GM12865 (cell line): ENCODE measurements around the gene WDR20.

ENCODE experiments used
- DNase-seq: peaks from one replicate; pipeline ENCODE4 v3.0.0; 2010; ENCODE audit warnings: low read depth
- H3K4me3 ChIP-seq: 2 replicates; pipeline ENCODE4 v1.5.1; 2011; ENCODE audit warnings: mild to moderate bottlenecking, low read depth, low read length, control low read depth
- TF ChIP-seq, protein P1 (sequence below): IDR thresholded peaks from 2 replicates; pipeline ENCODE4 v1.5.1; 2011; ENCODE audit warnings: low read length, control low read depth, low read depth, inconsistent platforms; ENCODE audit not compliant: insufficient read depth; ENCODE audit errors: missing control alignments

The WDR20 gene

DNA sequence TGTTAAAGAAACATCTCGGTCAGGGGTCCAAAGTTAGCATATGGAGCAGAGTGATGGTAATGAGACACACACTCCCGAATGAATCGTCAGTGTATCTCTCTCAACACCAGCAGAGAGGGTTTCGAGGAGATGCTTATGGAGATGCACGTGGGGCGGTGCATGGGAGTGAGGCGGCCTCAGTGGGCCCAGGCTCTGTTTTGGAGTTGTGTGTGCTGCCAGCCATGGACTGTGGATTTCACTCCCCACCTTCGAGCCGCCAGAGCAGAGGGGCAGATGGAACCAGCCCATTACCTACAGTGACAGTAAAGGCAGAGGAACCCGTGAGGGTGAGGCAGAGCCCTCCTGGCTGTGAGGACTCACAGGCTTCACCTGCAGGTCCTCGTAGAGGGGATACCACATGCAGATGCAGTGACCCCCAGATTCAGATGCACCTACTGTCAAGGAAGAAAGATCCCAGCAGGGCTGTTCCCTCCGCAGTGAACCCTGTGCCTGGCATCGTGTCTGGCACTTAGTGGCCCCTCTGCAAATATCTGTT is 68.2 kb downstream of the WDR20 start:
- no peak overlapping the region for H3K4me3 ChIP-seq
- DNase-seq: no peak
- TF ChIP-seq, protein P1, sequence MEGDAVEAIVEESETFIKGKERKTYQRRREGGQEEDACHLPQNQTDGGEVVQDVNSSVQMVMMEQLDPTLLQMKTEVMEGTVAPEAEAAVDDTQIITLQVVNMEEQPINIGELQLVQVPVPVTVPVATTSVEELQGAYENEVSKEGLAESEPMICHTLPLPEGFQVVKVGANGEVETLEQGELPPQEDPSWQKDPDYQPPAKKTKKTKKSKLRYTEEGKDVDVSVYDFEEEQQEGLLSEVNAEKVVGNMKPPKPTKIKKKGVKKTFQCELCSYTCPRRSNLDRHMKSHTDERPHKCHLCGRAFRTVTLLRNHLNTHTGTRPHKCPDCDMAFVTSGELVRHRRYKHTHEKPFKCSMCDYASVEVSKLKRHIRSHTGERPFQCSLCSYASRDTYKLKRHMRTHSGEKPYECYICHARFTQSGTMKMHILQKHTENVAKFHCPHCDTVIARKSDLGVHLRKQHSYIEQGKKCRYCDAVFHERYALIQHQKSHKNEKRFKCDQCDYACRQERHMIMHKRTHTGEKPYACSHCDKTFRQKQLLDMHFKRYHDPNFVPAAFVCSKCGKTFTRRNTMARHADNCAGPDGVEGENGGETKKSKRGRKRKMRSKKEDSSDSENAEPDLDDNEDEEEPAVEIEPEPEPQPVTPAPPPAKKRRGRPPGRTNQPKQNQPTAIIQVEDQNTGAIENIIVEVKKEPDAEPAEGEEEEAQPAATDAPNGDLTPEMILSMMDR: no peak

DNA sequence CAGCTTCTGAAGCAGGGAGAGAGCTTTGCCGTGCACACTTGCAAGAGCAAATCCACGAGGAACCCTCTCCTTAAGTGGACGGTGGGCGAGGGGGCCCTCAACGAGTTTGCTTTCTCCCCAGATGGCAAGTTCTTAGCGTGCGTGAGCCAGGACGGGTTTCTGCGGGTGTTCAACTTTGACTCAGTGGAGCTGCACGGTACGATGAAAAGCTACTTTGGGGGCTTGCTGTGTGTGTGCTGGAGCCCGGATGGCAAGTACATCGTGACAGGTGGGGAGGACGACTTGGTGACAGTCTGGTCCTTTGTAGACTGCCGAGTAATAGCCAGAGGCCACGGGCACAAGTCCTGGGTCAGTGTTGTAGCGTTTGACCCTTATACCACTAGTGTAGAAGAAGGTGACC is 69.0 kb downstream of the WDR20 start:
- TF ChIP-seq, protein P1: no peak
- no peak for DNase-seq
- H3K4me3 ChIP-seq: no peak overlapping the region

DNA sequence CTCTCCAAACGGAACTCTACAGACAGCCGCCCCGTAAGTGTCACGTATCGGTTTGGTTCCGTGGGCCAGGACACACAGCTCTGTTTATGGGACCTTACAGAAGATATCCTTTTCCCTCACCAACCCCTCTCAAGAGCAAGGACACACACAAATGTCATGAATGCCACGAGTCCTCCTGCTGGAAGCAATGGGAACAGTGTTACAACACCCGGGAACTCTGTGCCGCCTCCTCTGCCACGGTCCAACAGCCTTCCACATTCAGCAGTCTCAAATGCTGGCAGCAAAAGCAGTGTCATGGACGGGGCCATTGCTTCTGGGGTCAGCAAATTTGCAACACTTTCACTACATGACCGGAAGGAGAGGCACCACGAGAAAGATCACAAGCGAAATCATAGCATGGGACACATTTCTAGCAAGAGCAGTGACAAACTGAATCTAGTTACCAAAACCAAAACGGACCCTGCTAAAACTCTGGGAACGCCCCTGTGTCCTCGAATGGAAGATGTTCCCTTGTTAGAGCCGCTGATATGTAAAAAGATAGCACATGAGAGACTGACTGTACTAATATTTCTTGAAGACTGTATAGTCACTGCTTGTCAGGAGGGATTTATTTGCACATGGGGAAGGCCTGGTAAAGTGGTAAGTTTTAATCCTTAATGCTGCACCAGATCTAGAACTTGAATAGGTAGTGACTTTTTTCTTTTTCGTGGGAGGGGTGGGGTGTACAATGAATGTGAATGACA is 69.7 kb downstream of the WDR20 start:
- no peak for DNase-seq
- no peak overlapping the region for H3K4me3 ChIP-seq
- TF ChIP-seq, protein P1: no peak

DNA sequence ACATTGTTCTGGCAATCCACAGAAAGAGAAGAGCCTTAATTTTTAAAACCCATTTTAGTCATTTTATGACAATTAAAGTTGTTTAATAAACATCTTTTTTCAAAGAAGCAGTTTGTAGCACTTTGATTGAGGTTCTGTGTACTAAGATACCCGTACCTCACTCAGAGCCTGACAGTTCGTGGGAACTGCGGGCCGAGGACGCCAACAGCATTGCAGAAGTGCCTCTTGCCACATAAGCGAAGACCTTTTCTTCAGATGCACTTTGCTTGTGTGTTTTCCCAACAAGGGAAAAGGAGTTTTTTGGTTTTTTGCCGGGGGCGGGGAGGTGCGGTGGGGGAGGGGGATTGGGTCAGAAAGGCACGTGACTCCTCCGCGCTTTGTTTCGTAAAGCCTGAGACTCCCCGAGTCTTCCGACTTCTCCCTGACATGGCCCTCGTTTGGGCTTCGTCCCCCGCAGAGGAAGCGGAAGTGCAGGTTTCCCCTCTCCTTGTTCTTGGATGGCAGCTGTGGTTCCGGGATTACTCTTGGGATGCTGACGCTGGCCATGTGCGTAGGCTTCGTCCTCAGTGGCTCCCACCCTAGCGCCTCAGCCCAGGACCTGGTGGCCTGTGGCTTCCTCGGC is 70.8 kb downstream of the WDR20 start:
- no peak overlapping the region for H3K4me3 ChIP-seq
- TF ChIP-seq, protein P1: no peak
- no peak for DNase-seq

DNA sequence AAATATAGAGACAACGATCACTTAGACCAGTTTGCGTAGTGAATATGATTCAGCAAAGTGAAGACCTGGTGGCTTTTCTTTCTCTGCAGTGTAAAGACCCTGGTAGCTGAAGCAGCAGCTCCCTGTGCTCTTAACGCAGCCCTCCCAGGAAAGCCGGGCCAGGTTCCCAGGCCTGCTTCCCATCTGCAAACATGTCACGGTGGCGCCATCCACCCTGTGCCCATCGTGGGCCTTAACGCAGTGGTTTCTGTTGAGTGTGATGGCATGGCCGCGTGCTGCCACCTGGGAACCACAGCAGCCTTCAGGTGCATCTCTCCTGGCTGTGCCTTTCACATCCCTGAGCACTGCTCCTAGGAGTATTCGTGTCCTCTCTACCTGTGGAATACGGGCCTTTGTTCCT is 71.5 kb downstream of the WDR20 start:
- TF ChIP-seq, protein P1: no peak
- DNase-seq: no peak

DNA sequence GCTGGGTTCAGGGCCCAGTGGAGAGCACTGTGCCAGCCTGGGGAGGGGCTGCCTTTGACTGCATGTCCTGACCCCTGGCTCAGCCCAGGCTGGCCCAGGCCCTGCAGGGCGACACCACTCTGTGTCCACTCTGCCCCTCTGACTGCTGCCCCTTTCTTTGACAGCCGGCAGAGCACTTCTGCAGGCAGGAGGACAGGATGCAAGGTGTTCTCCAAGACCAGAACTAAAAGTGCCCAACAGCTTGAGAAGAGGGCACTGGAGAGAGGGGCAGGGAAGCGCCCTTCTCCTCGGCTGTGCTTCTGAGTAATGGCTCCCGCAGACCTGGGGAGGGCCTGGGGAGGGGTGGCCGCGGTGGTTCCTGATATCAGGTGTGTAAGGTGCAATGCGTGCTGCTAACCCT is 72.7 kb downstream of the WDR20 start:
- TF ChIP-seq, protein P1: no peak
- no peak for DNase-seq
- H3K4me3 ChIP-seq: no peak overlapping the region

More for the DNA sequence above, 71.5 kb downstream of the WDR20 start:
- no peak overlapping the region for H3K4me3 ChIP-seq
